HepG2 (cell line): ENCODE data around the gene ASB16. TPM values are rescaled to one million over a fixed set of nuclear protein-coding genes. Genes with fewer than 3 reads are reported as not detected.

Source experiments
- ARNT ChIP-seq: fragments of 450-650 bp; IDR thresholded peaks from 2 replicates; pipeline ENCODE4 v1.6.1; 2017
- CSRNP1 ChIP-seq: sonication (generic); formaldehyde crosslinking; IDR thresholded peaks from 2 replicates; pipeline ENCODE4 v1.8.1; 2023; ENCODE audit warnings: mild to moderate bottlenecking, missing genetic modification reagents
- FOSL2 ChIP-seq: sonication (generic); formaldehyde crosslinking; IDR thresholded peaks from 2 replicates; pipeline ENCODE4 v1.4.0; 2020; ENCODE audit warnings: missing genetic modification reagents
- FUBP1 ChIP-seq: sonication (generic); formaldehyde crosslinking; IDR thresholded peaks from 2 replicates; pipeline ENCODE4 v1.5.1; 2020; ENCODE audit warnings: missing genetic modification reagents, mild to moderate bottlenecking, borderline replicate concordance
- GLMP ChIP-seq: sonication (generic); formaldehyde crosslinking; IDR thresholded peaks from 2 replicates; pipeline ENCODE4 v1.9.0; 2021; ENCODE audit warnings: missing genetic modification reagents, mild to moderate bottlenecking, borderline replicate concordance
- IKZF1 ChIP-seq: fragments of 450-650 bp; IDR thresholded peaks from 2 replicates; pipeline ENCODE4 v1.7.1; 2016
- MED13 ChIP-seq: sonication (generic); formaldehyde crosslinking; IDR thresholded peaks from 2 replicates; pipeline ENCODE4 v1.5.0; 2020; ENCODE audit warnings: missing genetic modification reagents
- SMAD1 ChIP-seq: sonication (generic); formaldehyde crosslinking; IDR thresholded peaks from 2 replicates; pipeline ENCODE4 v1.4.0; 2020; ENCODE audit warnings: missing genetic modification reagents, low read depth, mild to moderate bottlenecking, borderline replicate concordance
- UBTF ChIP-seq: sonication (generic); formaldehyde crosslinking; IDR thresholded peaks from 2 replicates; pipeline ENCODE4 v1.4.0; 2020; ENCODE audit warnings: mild to moderate bottlenecking, missing genetic modification reagents
- ZBTB34 ChIP-seq: sonication (generic); formaldehyde crosslinking; IDR thresholded peaks from 2 replicates; pipeline ENCODE4 v1.8.0; 2022; ENCODE audit warnings: mild to moderate bottlenecking, missing genetic modification reagents
- ZBTB7A ChIP-seq: sonication (generic); formaldehyde crosslinking; IDR thresholded peaks from 2 replicates; pipeline ENCODE4 v1.8.0; 2022; ENCODE audit warnings: mild to moderate bottlenecking, missing genetic modification reagents
- ZFX ChIP-seq: sonication (generic); formaldehyde crosslinking; IDR thresholded peaks from 2 replicates; pipeline ENCODE4 v1.4.0; 2020; ENCODE audit warnings: mild to moderate bottlenecking, low read depth, missing genetic modification reagents, moderate library complexity
- ZNF280B ChIP-seq: sonication (generic); formaldehyde crosslinking; IDR thresholded peaks from 2 replicates; pipeline ENCODE4 v1.5.0; 2020; ENCODE audit warnings: missing genetic modification reagents, mild to moderate bottlenecking, borderline replicate concordance
- ZNF543 ChIP-seq: sonication (generic); formaldehyde crosslinking; IDR thresholded peaks from 2 replicates; pipeline ENCODE4 v1.4.0; 2020; ENCODE audit warnings: mild to moderate bottlenecking, missing genetic modification reagents
- ZNF619 ChIP-seq: sonication (generic); formaldehyde crosslinking; IDR thresholded peaks from 2 replicates; pipeline ENCODE4 v1.4.0; 2020; ENCODE audit warnings: mild to moderate bottlenecking, missing genetic modification reagents
- ZNF720 ChIP-seq: sonication (generic); formaldehyde crosslinking; IDR thresholded peaks from 2 replicates; pipeline ENCODE4 v1.4.0; 2020; ENCODE audit warnings: missing genetic modification reagents
- ZNF747 ChIP-seq: sonication (generic); formaldehyde crosslinking; IDR thresholded peaks from 2 replicates; pipeline ENCODE4 v1.8.1; 2023; ENCODE audit warnings: missing genetic modification reagents, mild to moderate bottlenecking, borderline replicate concordance
- ZNF775 ChIP-seq: sonication (generic); formaldehyde crosslinking; IDR thresholded peaks from 2 replicates; pipeline ENCODE4 v1.4.0; 2020; ENCODE audit warnings: missing genetic modification reagents, mild to moderate bottlenecking, moderate library complexity, borderline replicate concordance
- polyA plus RNA-seq, 8 experiments: library from polyadenylated mRNA; depleted of rRNA in 3 of 8; stranded (reverse) in 7 of 8; unstranded in 1 of 8; fragments of >200 nt; fragmentation: Illumina TruSeq in 4 of 8; extraction: Trizol in 4 of 8; gene quantifications; 2 replicates each; pipeline versions ENCODE4 v1.2.1 to v1.2.3, GENCODE V29; 2011 to 2016; ENCODE audit warnings: low read depth in 4 of 8, missing spikeins in 1 of 8, mixed read lengths in 1 of 8; ENCODE audit not compliant: insufficient read depth in 1 of 8
- total RNA-seq, 5 experiments: library from RNA; depleted of rRNA; stranded (reverse); fragments of >200 nt; fragmentation: Illumina TruSeq; extraction: Trizol; gene quantifications; 2 replicates each; pipeline ENCODE4 v1.2.3, GENCODE V29; 2016; ENCODE audit warnings: low read depth in 1 of 5

ASB16 gene
- total and polyA plus RNA-seq, 2 of the 13 experiments (the other 11 are each of a cell fraction or from before 2014, with no cell fraction given), result 0.07 TPM; not detected in 1

GRCh38 chr17:44218344-44219107, 48.0 kb downstream of the ASB16 start (continued):
- TF ChIP-seq ZNF543 (CRISPR knock-in tag) (0 out of 2 replicates have a peak, but pooled peaks have one; percentile 10), UBTF (CRISPR knock-in tag) (no peak; the same call in 1 of the 2 replicates), MED13 (CRISPR knock-in tag) (no peak), ZBTB7A (peak; percentile 66), FOSL2 (CRISPR knock-in tag) (no peak), ZBTB34 (CRISPR knock-in tag) (no peak), ZNF747 (0 out of 2 replicates have a peak, but pooled peaks have one; percentile 30), ZFX (CRISPR knock-in tag) (peak; percentile 25), FUBP1 (CRISPR knock-in tag) (no peak), SMAD1 (CRISPR knock-in tag) (no peak; the same call in 1 of the 2 replicates), ZNF720 (CRISPR knock-in tag) (no peak), IKZF1 (no peak), ZNF280B (no peak), ARNT (no peak), GLMP (no peak), ZNF619 (CRISPR knock-in tag) (no peak), CSRNP1 (CRISPR knock-in tag) (no peak; the same call in 1 of the 2 replicates), ZNF775 (0 out of 2 replicates have a peak, but pooled peaks have one; percentile 68)
